NCI-H146 treated with DMSO at 0.1 percent for 48 hours (cell line): ENCODE measurements around the gene CHD9.
"Not testable (repeated sequence)": the region's sequence is repeated elsewhere in the genome, so short reads cannot be mapped to it uniquely, and the experiment has no call there.

Experiments
- DNase-seq: peaks from one replicate; lab custom pipeline; 2025; ENCODE audit not compliant: unreplicated experiment; lab: John Stamatoyannopoulos, UW

The CHD9 gene

DNA sequence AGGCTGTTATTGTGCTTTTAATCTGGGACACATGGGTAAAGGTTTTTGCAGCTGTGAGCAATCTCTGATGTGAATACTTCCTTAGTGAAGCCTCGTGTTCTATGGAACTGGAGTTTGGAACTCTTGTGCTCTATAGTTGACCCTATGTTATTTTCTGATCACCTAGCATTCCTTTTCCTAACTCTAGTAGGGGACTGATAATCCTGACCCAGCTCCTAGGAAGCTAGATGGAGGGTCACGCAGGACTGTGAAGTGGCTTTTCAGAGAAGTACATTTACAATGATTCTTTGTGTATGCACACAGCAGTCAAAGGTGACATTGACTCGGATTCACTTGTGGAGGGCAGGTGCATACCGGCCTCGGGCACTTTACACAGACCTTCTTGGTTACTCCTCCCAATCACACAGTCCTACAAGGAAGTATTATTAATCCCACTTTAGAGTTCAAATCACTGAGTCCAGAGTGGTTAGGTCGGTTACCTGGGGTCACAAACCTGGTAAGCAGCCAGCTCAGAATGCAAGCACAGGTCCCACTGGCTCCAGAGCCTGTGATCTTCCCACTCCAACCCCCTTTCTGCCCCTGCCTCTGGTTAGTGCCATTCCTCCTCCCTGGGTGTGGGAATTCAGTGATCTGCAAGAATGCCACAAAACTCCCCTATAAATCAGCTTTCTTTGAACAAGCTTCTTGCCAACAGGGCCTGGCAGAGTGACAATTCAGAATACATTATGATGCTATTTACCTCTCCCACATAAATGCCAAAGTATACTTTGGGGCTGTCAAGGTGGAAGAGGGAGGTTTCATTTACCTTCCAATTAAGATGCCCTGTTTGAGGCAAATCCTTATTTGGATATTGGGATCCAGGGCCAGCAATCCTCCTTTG, 9.2 kb upstream of the CHD9 start:
- DNase-seq = no peak

DNA sequence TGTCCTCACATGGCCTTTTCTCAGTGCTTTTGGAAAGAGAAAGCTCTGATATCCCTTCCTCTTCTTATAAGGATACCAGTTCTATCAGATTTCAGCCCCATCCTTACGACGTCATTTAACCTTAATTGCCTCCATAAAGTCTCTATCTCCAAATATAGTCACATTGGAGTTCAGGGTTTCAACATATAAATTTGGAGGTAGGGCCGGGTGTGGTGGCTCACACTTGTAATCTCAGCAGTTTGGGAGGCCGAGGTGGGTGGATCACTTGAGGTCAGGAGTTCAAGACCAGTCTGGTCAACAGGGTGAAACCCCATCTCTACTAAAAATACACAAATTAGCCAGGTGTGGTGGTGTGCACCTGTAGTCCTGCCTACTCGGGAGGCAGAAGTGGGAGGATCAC, 7.3 kb upstream of the CHD9 start:
- not testable (repeated sequence) for DNase-seq

DNA sequence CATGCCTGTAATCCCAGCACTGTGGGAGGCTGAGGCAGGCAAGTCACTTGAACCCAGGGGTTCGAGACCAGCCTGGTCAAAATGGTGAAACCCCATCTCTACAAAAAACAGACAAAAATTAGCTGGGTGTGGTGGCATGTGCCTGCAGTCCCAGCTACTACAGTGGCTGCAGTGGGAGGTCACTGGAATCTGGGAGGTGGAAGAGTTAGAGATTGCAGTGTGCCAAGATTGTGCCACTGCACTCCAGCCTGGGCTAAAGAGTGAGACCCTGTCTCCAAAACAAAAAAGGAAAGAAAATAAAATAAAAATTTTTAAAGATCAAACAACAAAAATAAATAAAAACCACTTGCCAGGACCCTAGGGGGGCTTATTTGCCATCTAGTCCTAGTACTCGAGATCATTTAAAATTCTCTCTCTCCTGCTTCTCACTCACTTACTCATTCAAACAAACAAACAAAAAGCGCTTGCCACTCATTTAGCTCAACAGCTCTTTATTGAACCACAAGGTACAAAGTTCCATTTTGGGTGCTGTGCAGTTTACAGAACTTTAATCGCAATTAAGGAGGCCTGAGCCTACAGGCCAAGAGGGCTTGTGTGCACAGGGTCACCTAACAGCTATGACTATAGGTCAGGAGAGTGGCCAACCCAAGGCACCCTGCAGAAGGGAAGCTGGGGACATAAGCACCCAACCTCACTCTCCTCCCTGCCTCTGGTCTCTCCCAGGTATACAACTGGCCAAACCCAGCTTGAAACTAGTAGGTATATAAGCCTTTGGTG, 6.5 kb upstream of the CHD9 start:
- DNase-seq = no peak

DNA sequence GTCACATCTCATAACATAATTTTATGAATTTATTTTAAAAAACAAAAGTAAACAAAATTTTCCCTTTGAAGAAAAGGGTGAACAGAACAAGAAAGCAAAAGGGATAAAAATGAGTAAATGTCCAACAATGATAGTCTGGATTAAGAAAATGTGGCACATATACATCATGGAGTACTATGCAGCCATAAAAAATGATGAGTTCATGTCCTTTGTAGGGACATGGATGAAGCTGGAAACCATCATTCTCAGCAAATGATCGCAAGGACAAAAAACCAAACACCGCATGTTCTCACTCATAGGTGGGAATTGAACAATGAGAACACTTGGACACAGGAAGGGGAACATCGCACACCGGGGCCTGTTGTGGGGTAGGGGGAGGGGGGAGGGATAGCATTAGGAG, 3.5 kb upstream of the CHD9 start:
- not testable (repeated sequence) for DNase-seq

DNA sequence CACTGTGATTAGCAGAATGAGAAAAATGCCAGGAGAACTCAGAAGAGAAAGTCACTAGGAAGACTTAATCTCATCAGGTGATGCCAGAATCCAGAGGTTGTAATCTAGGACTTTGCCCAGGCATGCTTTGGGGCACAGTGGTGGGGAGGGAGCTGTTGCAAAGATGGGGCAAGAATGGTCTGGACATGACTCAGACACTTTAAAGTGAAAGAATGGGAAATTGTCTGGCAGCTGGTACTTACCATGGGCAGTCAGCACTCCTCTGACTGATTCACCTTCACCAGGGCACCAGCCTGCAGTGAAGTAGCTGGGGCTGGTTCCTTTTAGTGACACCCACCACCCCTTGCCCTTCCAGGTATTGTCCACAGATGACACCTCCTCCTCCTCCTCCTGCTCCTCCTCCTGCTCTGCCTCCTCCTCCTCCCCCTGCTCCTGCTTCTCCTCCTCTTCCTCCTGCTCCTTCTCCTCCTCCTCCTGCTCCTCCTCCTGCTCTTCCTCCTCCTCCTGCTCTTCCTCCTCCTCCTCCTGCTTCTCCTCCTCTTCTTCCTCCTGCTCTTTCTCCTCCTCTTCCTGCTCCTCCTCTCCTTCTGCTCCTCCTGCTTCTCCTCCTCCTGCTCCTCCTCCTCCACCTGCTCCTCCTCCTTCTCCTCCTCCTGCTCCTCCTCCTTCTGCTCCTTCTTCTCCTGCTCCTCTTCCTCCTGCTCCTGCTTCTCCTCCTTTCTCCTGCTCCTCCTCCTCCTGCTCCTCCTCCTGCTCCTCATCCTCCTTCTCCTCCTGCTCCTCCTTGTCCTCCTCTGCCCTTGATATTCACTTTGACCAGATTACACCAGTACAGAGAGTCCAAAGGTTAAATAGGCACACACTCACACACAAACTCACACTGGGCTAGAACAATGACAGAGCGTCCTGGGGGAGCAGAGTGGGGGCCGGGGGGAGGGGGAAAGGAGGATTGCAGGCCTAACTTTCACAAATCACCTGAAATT, 2.0 kb upstream of the CHD9 start, which contains the start of gene CHD9NB:
Gene CHD9NB, minus strand, starts transcription at position 379 of the 983 bp plus-strand sequence. CDS start 8,739 bp downstream, outside the sequence.
- DNase-seq = no peak

DNA sequence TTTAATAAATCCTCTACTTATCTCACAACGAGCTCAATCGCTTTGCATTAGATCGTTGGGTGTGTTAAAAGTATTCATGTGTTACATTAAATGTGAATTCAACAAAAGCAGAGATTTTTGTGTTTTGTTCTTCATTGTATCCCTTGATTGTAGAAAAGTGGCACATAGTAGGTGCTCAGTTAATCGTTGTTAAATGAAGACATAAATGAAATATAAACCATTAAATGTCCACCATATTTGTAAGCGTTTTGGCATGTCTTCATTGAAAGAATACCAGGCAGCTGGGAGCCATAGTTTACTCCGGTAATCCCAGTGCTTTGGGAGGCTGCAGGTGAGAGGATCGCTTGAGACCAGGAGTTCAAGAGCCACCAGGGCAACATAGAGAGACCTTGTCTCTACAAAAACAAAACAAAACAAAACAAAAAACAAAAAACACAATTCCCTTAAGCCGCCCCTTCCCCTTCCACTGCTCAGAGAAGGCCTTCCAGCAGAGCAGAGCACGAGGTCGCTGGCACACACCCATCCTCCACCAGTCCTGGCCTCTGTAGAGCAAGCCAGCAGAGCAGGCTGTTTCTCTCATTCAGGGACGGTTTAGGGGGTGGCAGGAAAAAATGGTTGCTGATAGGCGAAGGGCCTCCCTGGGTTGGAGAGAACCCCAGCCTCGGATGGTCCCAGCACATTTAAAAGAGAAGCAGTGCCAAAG, 673 bp upstream of the CHD9 start:
- DNase-seq = peak; percentile 2

DNA sequence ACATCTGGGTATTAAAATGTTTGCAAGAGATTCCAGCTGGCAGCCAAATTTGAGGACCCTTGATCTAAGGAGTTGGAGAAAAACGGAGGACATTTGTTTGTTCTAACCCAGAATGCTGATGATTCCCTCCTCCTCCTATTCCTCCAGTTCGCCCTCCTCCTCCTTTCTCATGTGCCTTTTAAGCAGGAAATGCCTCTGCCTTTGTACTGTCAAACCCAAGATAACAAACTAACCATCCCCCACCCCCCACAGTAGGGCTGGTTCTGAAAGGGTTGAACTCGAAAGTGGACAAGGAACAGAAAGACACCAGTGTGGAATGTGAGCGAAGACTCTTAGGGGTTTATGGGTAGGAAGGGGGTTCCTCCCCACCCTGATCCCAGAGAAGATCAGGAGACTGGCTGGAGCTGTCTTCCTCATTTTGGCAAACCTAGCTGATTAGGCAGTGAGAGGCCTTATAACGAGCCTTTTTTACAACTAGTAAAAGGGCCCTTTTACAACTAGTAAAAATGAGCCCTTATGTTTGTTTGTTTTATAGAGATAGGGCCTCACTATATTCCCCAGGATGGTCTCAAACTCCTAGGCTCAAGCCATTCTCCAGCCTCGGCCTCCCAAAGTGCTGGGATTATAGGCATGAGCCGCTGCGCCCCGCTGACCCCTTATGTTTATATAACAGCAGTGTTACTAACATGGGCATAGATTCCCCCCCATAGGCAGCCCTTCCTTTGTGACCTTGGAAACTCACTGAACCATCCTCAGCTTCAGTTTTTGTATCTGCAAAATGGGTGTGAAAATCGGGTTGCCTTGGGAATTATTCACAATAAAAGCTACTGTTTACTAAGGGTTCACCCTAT, 975 bp downstream of the CHD9 start:
- DNase-seq = no peak

DNA sequence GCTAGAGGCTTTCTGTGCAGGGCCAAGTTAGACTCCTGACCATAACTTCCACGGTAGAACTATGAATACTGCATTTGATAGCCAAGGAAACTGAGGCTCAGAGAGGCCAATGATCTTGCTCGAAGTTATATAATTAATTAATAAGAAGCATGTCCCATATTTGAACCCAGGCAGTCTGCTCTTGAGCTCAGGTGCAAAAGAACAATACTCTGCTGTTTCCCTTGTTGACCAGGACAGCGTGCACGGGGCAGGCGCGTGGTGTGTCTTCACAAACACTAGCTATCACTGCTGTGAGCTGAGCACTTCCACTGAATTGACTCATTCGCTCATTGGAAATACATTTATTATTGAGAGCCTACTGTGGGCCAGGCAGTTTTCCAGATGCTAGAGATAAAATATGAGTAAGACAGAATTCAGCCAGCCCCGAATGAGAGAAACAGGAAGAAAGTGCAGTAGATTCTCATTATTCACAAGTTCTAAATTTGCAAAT, 1.6 kb downstream of the CHD9 start:
- DNase-seq = no peak

DNA sequence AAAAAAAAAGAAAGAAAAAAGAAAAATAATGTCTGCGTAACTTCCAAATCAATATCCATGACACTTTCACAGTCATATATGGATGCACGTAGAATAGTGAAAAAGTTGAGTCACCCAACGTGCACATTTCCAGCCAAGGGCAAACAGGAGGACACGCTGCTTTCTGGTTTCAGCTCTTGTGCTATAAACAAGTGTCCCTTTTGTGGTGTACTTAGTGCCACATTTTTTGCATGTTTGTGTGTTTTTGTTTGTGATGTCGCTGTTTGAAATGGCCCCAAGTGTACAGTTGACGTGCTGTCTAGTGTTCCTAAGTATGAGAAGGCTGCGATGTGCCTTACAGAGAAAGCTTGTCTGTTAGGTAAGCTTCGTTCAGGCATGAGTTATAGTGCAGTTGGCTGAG, 2.9 kb downstream of the CHD9 start:
- no peak for DNase-seq

DNA sequence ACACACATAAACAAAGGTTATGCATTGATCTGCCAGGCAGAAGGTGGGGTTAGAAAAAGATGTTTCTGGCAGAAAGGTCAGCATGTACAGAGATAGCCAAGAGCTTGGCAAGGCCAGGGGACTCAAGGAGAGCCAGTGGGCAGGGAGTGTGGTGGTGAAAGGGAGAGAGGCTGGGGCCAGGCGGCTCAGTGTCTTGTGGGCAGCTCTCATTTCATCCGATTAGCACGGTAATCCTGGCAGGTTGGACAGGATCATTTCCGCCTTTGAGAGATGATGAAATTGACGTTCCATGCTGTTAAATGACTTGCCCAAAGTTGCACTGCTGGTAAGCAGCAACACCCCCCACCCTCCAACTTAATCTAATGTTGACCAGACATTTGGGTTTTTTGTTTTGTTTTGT, 3.6 kb downstream of the CHD9 start:
- no peak for DNase-seq

DNA sequence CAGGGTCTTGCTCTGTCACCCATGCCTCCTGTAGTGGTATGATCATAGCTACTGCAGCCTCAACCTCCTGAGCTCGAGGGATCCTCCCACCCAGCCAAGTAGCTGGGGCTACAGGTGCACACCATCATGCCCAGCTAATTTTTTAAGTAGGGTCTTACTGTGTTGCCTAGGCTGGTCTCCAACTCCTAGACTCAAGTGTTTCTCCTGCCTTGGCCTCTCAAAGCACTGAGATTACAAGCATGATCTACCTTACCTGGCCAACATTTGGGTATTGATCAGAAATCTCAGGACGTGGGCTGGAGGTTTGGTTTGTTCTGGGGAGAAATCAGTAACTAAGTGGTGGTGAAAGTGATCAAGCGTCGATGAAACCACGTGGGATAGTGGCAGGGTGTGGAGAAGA, 4.1 kb downstream of the CHD9 start:
- no peak for DNase-seq

DNA sequence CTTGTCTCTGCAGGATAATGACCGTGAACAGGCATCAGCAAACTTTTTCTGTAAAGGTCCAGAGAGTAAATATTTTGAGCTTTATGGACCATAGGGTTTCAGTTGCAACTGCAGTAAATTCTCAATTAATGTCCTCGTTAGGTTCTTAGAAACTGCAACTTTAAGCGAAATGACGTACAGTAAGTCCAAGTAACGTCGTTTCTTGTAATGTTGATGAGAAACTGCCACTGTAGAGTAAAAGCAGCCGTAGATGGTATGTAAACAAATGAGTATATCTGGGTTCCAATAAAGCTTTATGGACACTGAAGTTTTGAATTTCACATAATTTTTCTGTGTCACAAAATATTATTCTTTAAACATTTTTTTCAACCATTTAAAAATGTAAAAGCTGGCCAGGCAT, 4.9 kb downstream of the CHD9 start:
- no peak for DNase-seq

DNA sequence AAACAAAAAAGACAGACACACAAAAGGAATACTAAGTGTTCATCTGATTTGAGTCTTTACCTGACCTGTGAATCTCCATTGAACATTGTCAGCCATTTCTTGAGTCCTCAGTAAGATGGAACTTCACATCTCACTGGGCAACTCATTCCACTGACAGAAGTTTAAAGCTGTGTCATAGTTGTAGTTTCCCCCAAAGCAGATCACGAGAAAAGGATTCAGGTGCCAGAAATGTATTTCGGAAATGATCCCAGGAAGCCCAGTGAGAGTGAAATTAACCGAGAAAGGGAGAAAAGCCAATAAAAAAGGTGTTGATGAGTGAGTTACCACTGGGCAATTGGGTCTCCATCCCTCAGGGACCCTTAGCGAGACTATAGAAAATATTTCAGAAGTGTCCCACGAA, 6.5 kb downstream of the CHD9 start:
- no peak for DNase-seq

DNA sequence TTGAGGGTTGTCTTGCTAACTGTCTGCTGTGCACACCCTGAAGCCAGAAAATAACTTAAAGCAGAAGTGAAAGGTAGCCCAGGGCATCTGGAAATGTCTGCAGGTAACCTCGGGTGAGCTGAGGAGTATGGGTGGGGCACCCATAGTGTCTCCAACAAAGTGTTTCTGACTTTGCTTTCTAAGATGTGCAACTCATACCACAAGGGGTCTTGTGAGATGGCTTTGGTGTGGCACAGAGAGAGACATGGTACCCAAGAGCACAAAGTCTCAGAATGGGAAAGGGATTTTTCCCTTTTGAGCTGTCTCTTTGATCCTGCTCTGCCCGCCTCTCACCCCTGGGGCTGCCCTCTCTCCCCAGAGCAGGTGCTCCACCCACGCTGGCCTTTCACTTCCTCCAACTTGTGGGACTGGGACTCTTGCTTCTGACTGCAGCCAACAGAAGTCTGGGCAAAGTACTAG, 6.9 kb downstream of the CHD9 start:
- no peak for DNase-seq

DNA sequence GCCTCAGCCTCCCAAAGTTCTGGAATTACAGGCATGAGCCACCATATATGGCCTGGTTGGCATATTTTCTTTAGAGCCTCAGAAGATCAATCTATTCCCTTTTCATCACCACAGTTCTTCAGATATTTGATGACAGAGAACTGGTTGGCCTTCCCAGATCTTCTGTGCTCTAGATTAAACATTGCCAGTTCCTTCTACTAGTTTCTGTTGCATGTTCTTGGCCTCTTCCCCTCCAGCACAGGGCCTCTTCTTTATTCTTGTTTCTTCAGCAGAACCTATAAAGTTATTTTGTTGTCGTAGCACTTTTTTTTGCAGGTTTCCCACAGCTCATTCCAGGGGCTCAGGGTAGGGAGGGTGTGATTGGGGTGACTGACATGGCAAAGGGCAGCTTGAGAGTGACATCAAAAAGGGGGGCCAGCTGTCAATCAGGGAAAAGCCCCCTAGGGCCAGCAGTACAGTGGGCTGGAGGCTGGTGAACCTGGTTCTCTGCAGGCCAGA, 9.3 kb downstream of the CHD9 start:
- no peak for DNase-seq

DNA sequence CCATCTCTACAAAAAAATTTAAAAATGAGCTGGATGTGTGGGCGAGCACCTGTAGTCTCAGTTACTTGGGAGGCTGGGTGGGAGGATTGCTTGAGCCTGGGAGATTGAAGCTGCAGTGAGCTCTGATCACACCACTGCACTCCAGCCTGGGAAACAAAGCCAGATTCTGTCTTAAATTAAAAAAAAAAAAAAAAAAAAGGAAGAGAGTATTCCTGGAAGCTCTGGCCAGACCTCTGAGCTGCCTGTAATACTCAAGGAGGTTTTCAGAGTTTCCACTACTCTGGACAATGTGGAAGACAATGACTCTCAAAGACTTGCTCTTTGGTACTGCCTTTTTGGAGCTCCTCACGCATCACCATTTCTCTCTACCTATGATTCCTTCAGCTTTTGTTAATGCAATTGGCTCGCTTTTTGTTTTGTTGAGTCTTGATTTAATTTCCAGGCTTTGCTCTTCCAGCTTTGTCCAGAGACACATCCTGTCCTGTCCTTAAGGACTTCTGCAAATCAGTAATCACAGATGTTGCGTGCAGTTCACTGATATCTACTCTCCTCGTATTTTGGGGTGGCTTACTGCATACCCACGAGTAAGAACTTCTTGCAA, 10.8 kb downstream of the CHD9 start:
- no peak for DNase-seq

DNA sequence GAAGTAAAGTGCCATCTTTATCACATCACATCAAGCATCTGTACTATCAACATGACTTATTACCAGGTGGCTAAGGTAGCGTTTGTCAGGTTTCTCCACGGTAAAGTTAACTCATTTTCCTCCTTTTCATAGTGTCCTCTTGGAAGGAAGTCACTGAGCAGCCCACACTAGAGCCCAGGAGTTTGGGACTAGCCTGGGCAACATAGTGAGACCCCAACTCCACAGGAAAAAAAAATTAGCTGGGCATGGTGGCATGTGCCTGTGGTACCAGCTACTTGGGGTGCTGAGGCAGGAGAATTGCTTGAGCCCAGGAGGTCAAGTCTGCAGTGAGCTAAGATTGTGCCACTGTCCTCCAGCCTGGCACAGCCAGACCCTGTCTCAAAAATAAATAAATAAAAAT, 12.9 kb downstream of the CHD9 start:
- DNase-seq = no peak

DNA sequence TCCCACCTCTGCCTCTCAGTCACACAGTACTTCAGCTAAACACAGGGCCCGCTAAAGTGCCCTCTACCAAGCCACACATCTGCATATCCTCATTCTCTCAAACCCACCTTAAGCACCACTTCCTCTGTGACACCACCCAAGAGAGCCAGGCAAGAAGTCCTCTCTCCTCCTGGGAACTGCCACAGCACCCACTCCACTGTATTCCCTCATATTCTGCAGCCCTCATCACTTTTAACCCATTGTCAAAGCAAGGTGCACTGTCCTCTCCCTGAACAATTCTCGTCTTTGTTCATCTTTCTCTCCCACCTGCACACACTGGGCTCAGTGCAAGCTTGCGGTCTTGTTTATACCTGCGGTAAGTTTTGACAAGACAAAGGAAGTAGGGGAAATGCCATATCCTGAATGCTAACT, 13.6 kb downstream of the CHD9 start:
- DNase-seq = no peak

DNA sequence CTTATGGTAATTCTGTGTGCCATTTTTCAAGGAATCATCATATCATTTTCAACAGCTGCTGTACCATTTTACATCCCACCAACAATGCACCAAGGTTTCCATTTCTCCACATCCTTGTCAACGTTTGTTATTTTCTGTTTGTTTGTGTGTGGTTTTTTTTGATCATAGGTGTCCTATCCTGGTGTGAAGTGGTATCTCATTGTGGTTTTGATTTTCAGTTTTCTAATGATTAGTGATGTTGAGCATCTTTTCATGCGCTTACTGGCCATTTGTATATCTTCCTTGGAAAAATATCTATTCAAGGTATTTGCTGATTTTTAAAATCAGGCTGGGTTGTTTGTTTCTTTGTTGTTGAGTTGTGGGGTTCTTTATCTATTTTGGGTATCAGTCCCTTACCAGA, 15.0 kb downstream of the CHD9 start:
- DNase-seq = no peak
